OCI-LY1 (cell line): Measurements from ENCODE around the gene BRIP1.
"Not testable (repeated sequence)": the region's sequence is repeated elsewhere in the genome, so short reads cannot be mapped to it uniquely, and the experiment has no call there.

Source experiments
- H2AFZ ChIP-seq: fragments of 200-600 bp; sonication (generic), shearing (Covaris generic); 2 replicates; pipeline ENCODE4 v1.6.0; 2014; ENCODE audit warnings: antibody characterized with exemption, mild to moderate bottlenecking, low read length
- H3F3A ChIP-seq: fragments of 200-600 bp; sonication (generic), shearing (Covaris generic); 2 replicates; pipeline ENCODE4 v1.6.0; 2014; ENCODE audit warnings: mild to moderate bottlenecking, antibody characterized with exemption, low read length, moderate library complexity; ENCODE audit not compliant: insufficient read depth
- H3K27ac ChIP-seq: fragments of 200-600 bp; sonication (generic); 2 replicates; pipeline ENCODE4 v1.5.1; 2014; ENCODE audit warnings: low read length, mixed run types, mild to moderate bottlenecking, low read depth; ENCODE audit not compliant: poor library complexity, severe bottlenecking
- H3K27me3 ChIP-seq: fragments of 200-600 bp; sonication (generic); 2 replicates; pipeline ENCODE4 v1.6.0; 2014; ENCODE audit warnings: antibody characterized with exemption, mild to moderate bottlenecking, low read length, moderate library complexity; ENCODE audit not compliant: insufficient read depth
- H3K36me3 ChIP-seq: fragments of 200-600 bp; sonication (generic); 2 replicates; pipeline ENCODE4 v1.6.1; 2014; ENCODE audit warnings: mild to moderate bottlenecking, antibody characterized with exemption, low read length, moderate library complexity, mixed read lengths; ENCODE audit not compliant: insufficient read depth
- H3K4me1 ChIP-seq: fragments of 200-600 bp; sonication (generic); 2 replicates; pipeline ENCODE4 v1.5.1; 2014; ENCODE audit warnings: mild to moderate bottlenecking, low read length, moderate library complexity; ENCODE audit not compliant: insufficient read depth, severe bottlenecking
- H3K4me2 ChIP-seq: fragments of 200-600 bp; sonication (generic), shearing (Covaris generic); 2 replicates; pipeline ENCODE4 v1.6.1; 2014; ENCODE audit warnings: low read length
- H3K4me3 ChIP-seq: fragments of 200-600 bp; sonication (generic); 2 replicates; pipeline ENCODE4 v1.5.1; 2014; ENCODE audit warnings: low read length, low read depth, mild to moderate bottlenecking, mixed read lengths; ENCODE audit not compliant: poor library complexity, severe bottlenecking
- H3K79me2 ChIP-seq: fragments of 200-600 bp; shearing (Covaris generic); 2 replicates; pipeline ENCODE4 v1.6.1; 2016; ENCODE audit warnings: mixed run types, low read length, mixed read lengths; ENCODE audit not compliant: insufficient read depth
- H3K9ac ChIP-seq: fragments of 200-600 bp; sonication (generic), shearing (Covaris generic); 2 replicates; pipeline ENCODE4 v1.6.1; 2014; ENCODE audit warnings: mild to moderate bottlenecking, low read length, mixed read lengths
- H3K9me2 ChIP-seq: fragments of 200-600 bp; sonication (generic), shearing (Covaris generic); 2 replicates; pipeline ENCODE4 v1.6.1; 2014; ENCODE audit warnings: low read depth, mild to moderate bottlenecking, low read length, mixed read lengths
- H3K9me3 ChIP-seq: fragments of 200-600 bp; shearing (Covaris generic); 2 replicates; pipeline ENCODE4 v1.6.1; 2014; ENCODE audit warnings: low read length, mixed read lengths
- H4K20me1 ChIP-seq: fragments of 200-600 bp; sonication (generic), shearing (Covaris generic); 2 replicates; pipeline ENCODE4 v1.6.0; 2016; ENCODE audit warnings: mild to moderate bottlenecking, low read length; ENCODE audit not compliant: insufficient read depth
- EZH2 ChIP-seq: fragments of 200-600 bp; sonication (generic), shearing (Covaris generic); IDR thresholded peaks from 2 replicates; pipeline ENCODE4 v1.8.0; 2017; ENCODE audit warnings: borderline replicate concordance, mixed run types, mild to moderate bottlenecking, antibody characterized with exemption, low read length, moderate library complexity, mixed read lengths
- TF ChIP-seq, protein P1 (sequence below): fragments of 200-600 bp; sonication (generic), shearing (Covaris generic); IDR thresholded peaks from 2 replicates; pipeline ENCODE4 v1.5.1; 2017; ENCODE audit warnings: mild to moderate bottlenecking, antibody characterized with exemption, low read length, moderate library complexity, mixed read lengths

The BRIP1 gene

DNA sequence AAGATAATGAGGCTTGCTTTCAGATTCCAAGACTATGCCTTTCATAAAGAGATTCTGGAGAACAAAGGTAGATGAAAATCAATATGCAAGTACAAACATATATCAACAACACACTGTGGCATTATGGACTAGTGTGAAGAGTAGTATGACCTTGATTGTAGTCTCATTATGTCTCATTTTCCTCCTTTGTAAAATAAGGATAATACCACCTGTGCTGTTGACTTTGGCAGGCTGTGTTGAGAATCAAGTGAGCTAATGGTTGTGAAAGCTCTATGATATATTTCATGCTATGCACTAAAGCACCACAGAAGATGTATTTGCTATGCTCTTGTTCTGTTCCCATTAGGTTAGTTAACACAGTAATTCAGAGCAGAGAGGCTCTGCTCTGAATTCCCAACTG, 193.8 kb downstream of the BRIP1 start:
- no peaks in the 10 kb centered on the region for H3K27me3 ChIP-seq
- no peaks in the 10 kb centered on the region for H3K36me3 ChIP-seq
- TF ChIP-seq, protein P1, sequence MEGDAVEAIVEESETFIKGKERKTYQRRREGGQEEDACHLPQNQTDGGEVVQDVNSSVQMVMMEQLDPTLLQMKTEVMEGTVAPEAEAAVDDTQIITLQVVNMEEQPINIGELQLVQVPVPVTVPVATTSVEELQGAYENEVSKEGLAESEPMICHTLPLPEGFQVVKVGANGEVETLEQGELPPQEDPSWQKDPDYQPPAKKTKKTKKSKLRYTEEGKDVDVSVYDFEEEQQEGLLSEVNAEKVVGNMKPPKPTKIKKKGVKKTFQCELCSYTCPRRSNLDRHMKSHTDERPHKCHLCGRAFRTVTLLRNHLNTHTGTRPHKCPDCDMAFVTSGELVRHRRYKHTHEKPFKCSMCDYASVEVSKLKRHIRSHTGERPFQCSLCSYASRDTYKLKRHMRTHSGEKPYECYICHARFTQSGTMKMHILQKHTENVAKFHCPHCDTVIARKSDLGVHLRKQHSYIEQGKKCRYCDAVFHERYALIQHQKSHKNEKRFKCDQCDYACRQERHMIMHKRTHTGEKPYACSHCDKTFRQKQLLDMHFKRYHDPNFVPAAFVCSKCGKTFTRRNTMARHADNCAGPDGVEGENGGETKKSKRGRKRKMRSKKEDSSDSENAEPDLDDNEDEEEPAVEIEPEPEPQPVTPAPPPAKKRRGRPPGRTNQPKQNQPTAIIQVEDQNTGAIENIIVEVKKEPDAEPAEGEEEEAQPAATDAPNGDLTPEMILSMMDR = no peak
- TF ChIP-seq EZH2 = no peak
- H3F3A ChIP-seq = no peaks in the 10 kb centered on the region
- no peaks in the 10 kb centered on the region for H3K79me2 ChIP-seq
- no peaks in the 10 kb centered on the region for H4K20me1 ChIP-seq
- no peaks in the 10 kb centered on the region for H3K9me3 ChIP-seq
- no peak overlapping the region for H3K4me3 ChIP-seq
- no peak overlapping the region for H3K9ac ChIP-seq
- no peaks in the 10 kb centered on the region for H3K4me1 ChIP-seq
- H3K9me2 ChIP-seq = no peaks in the 10 kb centered on the region
- H2AFZ ChIP-seq = no peak overlapping the region
- H3K4me2 ChIP-seq = no peak overlapping the region
- no peak overlapping the region for H3K27ac ChIP-seq

DNA sequence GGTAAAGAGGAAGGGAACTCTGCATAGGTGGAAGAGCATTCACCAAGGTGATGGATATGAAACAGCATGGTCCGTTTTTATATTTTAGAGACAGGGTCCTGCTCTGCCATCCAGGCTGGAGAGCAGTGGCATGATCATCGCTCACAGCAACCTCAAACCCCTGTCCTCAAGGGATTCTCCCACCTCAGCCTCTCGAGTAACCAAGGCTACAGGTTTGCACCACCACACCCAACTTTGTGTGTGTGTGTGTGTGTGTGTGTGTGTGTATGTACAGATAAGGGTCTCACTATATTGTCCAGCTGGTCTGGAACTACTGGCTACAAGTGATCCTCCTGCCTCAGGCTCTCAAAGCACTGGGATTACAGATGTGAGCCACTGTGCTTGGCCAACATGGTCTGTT, 194.8 kb downstream of the BRIP1 start:
- no peaks in the 10 kb centered on the region for H3K79me2 ChIP-seq
- no peak overlapping the region for H3K4me3 ChIP-seq
- no peaks in the 10 kb centered on the region for H3F3A ChIP-seq
- TF ChIP-seq, protein P1 = no peak
- TF ChIP-seq EZH2 = no peak
- H4K20me1 ChIP-seq = no peaks in the 10 kb centered on the region
- H3K27ac ChIP-seq = no peak overlapping the region
- no peaks in the 10 kb centered on the region for H3K36me3 ChIP-seq
- no peak overlapping the region for H2AFZ ChIP-seq
- H3K27me3 ChIP-seq = no peaks in the 10 kb centered on the region
- H3K9me3 ChIP-seq = no peaks in the 10 kb centered on the region
- H3K4me2 ChIP-seq = no peak overlapping the region
- H3K9me2 ChIP-seq = no peaks in the 10 kb centered on the region
- H3K9ac ChIP-seq = no peak overlapping the region
- no peaks in the 10 kb centered on the region for H3K4me1 ChIP-seq

DNA sequence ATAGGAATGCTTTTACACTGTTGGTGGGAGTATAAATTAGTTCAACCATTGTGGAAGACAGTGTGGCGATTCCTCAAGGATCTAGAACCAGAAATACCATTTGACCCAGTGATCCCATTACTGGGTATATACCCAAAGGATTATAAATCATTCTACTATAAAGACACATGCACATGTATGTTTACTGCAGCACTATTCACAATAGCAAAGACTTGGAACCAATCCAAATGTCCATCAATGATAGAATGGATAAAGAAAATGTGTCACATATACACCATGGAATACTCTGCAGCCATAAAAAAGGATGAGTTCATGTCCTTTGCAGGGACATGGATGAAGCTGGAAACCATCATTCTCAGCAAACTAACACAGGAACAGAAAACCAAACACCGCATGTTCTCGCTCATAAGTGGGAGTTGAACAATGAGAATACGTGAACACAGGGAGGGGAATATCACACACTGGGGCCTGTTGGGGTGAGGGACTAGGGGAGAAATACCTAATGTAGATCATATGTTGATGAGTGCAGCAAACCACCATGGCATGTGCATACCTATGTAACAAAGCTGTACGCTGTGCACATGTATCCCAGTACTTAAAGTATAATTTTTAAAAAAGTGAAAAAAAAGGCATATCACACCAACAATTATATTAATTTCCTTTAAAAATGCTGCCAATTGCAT, 196.8 kb downstream of the BRIP1 start:
- H2AFZ ChIP-seq, H3K27me3 ChIP-seq, H3K9me3 ChIP-seq, H3K4me1 ChIP-seq, H3K4me2 ChIP-seq, H3K36me3 ChIP-seq, H3K9me2 ChIP-seq, H3K9ac ChIP-seq, H4K20me1 ChIP-seq, H3K79me2 ChIP-seq, H3K27ac ChIP-seq, H3K4me3 ChIP-seq, H3F3A ChIP-seq: not testable (repeated sequence)

DNA sequence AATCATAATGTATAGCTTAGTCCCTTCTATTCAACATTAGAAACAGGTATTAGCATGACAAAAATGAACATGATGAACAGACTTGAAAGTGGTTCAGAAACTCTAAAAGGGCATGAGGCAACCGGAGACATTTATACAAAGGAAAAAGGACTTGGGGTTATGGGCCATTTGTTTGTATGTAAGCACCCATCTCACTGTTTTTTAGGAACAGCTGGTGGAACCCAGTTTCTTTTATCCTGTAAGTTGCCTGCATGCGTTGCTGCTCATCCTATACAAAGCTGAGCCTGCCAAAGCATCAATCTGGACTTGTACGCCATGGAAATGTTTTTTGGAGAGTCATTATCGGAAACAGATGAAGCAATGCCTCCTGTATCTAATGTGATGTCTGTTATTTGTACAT, 200.0 kb downstream of the BRIP1 start:
- no peaks in the 10 kb centered on the region for H4K20me1 ChIP-seq
- H3K4me3 ChIP-seq = no peak overlapping the region
- no peak overlapping the region for H3K27ac ChIP-seq
- H2AFZ ChIP-seq = no peak overlapping the region
- no peaks in the 10 kb centered on the region for H3K27me3 ChIP-seq
- no peaks in the 10 kb centered on the region for H3K4me1 ChIP-seq
- no peak overlapping the region for H3K9ac ChIP-seq
- H3K36me3 ChIP-seq = no peaks in the 10 kb centered on the region
- H3K9me3 ChIP-seq = no peaks in the 10 kb centered on the region
- no peak for TF ChIP-seq EZH2
- TF ChIP-seq, protein P1 = no peak
- H3K79me2 ChIP-seq = no peaks in the 10 kb centered on the region
- H3K4me2 ChIP-seq = no peak overlapping the region
- no peaks in the 10 kb centered on the region for H3F3A ChIP-seq
- no peaks in the 10 kb centered on the region for H3K9me2 ChIP-seq
